ENCODE data around the gene RASSF10.
A peak's percentile ranks its signal among the peaks of the same experiment; 100 is the strongest.
"Not testable (repeated sequence)": the region's sequence is repeated elsewhere in the genome, so short reads cannot be mapped to it uniquely, and the experiment has no call there.

The RASSF10 gene

DNA sequence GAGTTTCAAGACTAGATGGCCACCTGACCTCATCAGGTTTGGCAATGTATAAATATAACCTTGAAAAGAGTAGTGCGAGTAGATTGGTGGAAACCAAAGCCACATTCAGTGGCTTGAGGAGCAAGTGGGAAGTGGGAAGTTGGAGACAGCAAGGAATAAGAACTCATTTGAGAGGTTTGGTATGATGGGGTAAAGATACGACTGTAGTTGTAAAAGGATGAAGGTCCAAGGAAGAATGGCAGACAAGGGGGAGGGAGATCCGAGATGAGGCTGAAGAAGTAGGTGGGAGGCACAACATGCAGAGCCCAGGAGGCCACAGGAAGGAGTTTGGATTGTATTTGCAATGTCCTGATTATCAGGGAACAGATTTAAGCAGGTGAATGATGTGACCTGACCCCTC is 20.8 kb downstream of the RASSF10 start:
- DNase-seq: no peak

DNA sequence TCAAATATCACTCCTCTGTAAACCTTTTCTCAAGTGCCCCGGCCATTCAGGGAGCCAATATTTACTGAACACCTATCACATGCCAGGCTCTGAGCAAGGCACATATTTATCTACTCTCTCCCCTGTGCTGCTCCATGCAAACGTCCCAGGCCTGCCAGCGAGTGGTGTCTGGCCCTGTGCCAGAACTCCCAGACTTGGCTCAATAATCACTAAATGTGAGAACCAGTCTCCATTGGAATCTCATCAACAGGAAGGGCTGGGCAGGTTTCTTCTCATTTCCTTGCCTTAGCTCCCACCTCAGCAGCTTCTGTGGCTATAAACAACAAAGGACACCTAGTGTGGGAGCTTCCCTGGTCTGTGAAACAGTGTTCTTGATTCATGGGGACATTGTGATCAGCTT is 21.7 kb downstream of the RASSF10 start:
- no peak for DNase-seq

DNA sequence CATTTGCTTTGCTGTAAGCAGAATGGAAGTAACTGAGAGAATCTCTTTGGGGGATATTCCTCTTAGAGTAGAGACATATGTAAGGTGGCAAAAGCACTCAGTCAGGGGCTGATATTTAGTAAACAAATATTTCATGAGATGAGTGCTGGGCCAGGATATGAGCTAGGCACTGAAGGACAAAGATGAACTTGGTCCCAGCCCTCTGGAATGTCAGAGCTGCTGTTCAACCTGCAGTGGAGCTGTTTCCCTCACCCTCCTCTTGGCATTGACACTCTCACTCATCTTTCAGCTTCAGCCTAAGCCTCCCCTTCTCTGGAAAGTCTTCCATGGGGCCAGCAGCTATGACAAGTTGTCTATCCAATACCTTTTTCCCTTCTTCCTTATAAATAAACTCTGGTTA is 22.2 kb downstream of the RASSF10 start:
- DNase-seq: no peak

DNA sequence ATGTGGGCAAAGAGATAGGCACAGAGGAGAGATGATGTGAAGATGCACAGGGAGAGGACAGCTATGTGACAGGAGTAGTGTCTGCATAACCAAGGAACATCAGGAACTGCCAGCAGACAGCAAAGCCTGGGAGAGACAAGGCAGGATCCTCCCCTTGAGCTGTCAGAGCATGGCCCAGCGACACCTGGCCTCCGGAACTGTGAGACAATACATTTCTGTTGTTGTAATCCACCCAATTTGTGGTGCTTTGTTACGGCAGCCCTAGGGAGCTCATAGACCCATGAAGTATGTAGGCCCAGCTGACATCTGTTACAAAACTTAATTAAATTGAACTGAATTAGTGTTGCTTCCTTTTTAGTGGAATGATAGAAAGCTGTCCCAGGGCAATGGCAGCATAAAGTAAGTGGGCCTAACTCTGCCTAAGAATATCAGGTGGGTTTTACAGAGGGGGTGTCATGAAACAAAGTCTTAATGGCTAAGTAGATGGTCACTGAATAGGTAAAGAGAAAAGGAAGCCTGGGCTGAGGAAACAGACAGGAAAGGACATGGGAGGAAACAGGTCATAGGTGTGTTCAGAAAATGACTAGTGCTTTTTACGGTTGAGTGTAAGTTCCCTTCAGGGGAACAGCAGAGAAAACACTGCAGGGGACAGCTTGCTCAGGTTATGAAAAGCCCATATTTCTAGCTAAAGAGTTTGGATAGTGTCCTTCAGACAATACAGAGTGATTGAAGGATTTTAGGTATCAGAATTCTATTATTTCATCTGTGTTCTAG is 24.8 kb downstream of the RASSF10 start:
- DNase-seq: no peak

DNA sequence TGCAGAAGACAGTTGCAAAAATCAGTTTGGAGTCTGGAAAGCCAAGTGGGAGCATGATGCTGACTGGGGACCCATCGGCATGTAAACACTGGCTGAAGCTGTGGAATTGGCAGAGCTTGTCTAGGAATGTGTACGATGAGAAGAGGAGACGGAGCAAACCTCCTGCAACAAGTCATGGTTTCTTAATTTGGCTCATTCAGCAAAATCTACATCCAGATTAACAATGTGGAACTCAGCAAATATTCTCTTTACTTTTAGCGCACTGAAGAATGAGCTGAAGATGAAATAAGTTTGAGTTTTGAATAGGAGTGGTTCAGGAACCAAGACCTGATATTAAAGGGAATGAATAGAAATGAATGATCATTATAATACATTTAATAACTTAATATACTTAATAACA is 26.6 kb downstream of the RASSF10 start:
- DNase-seq: no peak

DNA sequence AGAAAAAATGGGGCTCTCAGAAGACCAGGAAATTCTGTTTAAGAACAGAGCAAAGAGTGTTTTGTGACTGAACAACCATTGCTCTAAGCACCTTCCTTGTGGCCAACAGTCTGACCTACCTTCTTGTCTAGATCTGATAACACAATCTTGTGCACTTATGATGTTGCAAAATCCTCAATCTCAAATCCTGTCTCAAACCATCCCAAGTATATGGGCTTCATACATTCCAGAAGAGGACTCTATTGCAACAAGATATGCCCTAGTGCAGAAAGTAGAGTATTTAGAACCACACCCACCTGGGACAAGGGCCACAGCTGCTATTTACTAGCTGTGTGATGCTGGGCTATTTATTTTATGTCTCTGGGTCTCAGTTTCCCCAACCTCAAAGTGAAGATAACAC is 27.1 kb downstream of the RASSF10 start:
- no peak for DNase-seq

DNA sequence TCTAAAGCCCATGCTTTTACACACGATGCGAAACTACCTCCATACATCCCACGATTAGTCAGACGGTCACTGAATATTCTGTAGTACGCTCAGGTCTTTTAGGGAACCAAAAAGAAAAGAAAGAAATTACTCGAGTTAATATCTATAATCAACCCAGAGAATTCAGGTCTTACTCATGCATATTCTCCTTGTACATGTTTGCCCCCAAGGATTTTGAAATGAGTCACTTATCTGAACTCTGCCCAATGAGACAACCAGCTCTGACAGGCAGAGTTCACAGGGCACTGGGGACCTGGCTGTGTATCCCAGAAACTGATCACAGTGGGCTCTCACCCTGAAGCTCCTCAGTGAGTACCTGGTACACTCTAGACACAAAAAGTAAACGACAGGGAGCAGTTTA is 29.2 kb downstream of the RASSF10 start:
- DNase-seq: no peak

DNA sequence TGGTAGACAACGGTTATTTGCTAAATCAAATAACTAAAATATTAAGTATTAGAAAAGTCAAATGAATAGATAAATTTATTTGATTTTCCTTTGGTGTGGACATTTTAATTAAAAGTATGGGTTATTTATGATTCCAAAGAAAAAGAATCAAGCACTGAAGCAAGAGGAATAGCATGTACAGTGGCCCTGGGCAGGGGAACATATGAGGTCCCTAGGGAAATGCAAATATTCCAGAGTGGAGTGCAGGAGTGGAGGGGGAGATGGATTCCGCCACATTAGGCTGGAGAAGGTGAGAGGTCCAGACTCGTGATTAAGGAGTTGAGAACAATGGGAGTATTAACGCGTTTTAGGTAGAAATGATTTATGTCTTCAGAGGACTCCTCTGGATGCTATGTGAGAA is 30.0 kb downstream of the RASSF10 start:
- DNase-seq: no peak

DNA sequence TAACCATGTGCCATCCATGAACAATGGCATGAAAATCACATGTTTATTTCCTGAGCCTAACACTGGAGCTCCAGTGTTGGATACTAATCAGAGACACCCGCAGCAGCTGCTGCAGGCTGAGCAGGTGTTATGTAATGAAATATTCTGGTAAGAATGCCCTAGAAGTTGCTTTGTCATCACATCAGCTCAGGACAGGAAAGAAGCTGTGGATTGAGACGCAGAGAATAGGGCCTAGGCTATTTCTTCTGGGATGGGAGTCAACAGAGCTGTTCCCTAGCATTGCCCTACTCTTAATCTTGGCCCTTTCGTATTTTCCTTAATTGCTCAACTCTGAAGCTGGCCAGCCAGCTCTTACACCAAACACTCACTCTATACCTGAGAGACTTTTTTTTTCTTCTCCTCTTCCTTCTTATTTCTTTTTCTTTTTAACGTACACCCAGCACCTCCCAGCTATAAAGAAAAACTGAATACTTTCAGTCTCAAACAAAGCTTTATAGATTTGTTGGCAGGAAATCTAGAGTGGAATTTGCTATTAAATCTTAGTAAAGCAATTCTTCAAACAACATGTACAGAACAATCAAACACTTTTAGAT is 31.9 kb downstream of the RASSF10 start:
- peak; percentile 35 for DNase-seq

DNA sequence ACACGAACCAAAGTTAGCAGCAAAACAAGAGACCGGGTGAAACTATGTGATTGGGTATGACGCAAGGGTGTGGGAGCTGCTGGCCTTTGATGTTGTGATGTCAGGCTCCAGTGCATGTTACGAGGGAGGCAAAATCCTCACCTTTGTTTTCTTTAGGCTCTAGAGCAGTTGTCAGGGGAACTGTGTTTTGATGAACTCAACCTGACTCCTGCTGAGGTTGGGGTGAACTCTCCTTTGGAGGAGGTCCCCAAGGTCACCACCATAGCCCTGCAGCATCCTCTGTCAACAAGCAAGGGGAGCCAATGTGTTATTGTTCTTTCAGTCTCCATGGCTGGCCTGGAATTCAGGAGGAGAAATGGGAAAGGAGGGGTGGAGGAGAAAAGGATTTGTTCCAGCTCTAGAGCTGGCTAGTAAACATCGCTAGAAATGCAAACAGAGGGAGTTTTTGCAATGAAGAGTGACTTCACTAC is 33.8 kb downstream of the RASSF10 start:
- DNase-seq: no peak

DNA sequence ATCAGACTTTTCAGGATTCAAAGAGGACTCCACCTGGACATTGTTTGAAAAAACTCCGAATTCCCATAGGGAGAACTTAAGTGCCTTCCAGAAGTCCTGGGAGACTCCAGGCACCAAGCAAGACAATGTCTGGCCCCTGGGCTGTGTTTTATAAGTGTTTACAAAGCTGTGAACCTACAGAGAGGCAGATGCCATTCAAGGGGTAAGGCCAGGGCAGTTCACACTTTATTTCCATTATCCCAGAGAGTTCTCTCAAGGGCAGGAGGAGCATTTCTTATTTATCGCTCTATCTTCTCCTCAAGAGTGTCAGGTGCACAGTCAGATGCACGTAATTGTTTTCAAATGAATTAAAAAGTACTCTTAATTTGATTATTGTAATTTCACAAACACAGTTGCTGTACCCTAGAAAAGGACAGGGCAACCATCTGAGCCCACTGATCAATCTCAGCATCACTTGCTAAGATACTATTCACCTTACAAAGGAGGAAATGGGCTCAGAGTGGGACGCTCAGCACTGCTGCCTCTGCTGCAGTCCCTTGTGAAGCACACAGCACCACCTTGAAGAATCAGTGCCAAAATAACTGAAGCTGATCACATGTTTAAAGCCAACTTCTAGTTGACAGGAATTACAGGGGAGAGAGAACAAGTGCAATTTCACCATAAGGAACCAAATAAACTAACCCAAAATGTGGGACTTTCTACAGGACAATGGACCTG is 35.0 kb downstream of the RASSF10 start:
- no peak for DNase-seq

DNA sequence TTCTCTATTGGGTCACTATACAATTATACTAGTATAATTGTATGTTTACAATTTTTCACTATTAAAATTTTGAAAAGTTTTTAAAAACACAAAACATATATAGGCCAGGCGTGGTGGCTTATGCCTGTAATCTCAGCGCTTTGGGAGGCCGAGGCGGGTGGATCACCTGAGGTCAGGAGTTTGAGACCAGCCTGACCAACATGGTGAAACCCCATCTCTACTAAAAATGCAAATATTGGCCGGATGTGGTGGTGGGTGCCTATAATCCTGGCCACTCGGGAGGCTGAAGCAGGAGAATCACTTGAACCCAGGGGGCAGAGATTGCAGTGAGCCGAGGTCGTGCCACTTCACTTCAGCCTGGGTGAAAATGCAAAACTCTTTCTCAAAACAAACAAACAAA is 36.0 kb downstream of the RASSF10 start:
- DNase-seq: not testable (repeated sequence)

DNA sequence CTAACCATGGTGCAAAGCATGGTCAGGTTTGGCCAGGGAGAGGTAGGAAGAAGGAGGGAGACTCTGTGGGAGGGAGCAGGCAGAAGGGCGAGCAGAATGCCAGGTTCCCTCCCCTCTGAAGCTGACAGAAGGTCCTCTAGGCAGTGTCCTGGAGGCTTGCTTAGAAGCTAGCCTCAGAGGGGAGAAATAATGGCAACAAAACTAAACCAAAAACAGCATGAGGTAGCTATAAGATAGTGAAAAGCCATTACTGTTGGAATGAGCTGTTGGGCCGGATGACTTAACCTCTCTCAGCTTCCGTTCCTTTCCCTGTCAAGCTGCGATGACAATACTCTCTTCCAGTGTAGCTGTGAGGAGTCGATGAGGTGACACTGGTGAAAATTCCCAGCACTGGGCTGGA is 36.6 kb downstream of the RASSF10 start:
- DNase-seq: no peak

DNA sequence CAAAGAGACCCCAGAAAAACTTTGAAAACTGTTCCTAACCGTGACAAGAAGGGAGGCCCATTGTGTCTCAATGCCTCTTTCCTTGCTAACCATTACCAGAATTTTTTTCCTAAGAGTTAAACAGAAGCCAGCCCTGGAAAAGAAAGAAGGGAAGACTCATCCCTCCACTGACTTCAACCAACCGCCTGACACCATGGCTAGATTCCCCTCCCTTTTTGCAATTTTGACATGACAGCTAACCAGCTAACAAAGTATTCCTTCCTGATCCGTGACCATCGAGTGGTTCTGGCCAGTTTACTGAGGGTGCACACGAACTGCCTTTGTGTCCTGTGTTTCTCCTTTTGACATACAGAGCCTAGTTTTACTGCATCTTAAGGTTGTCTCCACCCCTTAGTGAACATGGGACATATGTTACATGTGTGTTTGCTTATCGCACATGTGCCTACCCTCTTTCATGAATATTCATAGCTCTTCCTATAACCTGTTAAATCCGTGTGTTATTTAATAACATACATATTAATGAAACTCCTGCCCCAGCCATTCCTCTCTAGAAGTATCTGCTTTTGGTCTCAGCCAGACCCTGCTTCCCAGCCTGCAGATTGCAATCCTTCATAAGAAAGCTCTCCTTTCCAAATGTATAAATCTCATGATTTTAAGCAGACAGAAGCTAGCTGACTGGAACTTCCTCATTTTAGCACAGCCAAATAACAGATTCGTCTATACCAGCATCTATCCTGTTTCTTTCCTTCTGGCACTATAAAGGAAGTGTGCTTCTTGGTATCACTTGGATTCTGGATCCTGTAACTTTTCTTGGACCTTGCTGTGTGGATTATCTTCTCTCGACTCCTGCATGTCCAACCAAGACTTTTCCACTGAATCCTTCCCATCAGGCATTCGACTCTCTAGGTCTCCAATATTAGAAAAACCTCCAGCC is 37.8 kb downstream of the RASSF10 start:
- no peak for DNase-seq

DNA sequence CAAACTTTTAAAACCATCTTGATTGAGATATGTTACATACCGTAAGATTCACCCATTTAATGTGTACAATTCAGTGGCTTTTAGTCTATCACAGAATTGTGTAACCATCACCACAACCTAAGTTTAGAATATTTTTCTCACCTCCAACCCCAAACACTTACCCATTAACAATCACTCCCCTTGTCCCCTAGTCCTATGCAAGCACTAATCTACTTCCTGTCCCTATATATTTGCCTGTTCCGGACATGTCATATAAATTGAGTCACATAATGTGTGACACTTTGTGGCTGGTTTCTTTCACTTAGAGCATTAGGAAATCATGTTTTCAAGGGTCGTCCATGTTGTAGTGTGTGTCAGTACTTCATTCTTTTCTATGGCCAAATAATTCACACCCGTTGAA is 38.8 kb downstream of the RASSF10 start:
- DNase-seq: no peak

DNA sequence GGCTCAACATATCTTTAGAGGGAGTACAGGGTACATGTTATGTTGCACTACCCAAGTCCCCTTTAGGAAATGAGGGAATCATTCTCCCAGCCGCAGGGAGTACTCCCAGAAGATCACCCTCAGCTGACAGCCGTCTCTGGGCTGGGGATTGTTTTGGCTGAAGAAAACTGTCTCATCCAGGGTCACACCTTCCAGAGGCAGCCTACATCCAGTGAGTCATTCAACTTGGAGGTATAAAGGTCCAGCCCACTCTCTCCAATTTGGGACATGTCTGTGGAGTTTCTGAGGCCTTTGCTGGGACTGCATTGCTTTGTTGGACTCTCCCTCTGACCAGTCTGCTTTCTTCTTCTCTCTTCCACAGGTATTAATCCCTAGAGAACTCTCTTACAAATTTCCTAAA is 42.1 kb downstream of the RASSF10 start:
- no peak for DNase-seq

DNA sequence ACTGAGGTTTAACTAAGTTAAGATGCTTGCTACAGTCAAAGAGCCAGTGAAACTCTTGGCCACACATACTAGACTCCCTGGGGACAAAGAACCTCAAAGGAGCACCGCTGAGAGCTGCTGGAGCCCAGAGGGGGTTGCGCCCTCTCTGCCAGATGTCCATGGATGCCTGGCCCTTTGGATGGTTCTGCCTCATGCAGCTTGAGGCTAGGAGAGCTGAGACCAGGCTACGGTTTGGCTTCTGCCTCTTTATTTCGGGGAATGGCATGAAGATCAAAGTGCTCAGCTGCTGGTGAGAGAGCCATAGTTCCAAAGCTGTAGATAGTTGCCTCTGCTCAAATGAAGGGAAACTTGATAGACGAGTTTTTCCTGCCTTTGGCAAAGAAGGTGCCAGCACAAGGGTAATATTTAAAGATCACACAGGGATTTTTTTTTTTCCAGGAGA is 43.0 kb downstream of the RASSF10 start:
- DNase-seq: no peak

DNA sequence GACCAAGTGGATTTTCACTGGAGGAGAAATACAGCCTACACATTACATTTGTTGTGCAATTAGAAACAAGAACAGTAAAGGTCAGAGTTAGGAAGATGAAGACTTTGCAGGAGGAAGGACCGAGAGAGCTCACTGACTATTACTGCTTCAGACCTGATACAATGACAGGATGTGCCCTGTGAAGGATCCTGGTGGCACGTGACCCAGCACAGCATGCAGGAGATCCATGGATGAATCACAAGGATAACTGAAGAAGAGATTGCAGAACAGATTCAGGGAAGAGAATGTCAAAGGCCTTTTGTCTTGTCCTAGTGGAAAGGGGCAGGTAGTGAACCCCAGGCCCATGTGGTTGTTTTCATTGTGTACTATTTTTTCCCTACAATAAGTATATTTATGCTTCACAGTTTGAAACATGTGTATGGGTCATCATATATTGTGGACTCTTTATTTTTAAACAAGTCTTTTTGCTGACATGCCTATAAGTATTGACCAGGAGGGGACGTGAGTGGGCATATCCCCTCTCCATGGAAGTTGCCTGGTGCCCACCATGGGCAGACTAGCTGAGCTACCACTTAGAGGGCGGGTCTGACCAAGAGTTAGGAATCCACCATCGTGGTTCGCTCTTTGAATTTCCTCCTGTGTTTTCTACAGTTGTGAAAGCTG is 44.3 kb downstream of the RASSF10 start:
- no peak for DNase-seq

DNA sequence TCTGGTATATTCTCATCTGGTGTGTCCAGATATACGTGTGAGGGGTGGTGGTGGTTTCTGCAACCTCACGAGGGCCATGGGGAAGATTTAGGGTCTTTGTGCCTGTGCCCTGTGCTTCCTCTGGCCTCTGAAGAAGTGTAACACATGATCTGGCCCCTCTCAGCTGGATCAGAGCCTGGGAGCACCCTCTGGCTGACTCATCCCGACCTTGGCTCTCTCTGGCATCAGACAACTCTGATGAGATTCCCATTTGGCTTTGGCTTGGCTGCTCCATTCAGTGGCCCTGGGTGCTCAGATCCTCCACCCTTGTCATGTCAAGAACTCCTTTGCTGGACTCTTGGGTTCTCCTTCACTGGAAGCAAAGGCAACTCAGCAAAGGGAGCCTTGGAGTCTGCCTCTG is 45.2 kb downstream of the RASSF10 start:
- DNase-seq: no peak

DNA sequence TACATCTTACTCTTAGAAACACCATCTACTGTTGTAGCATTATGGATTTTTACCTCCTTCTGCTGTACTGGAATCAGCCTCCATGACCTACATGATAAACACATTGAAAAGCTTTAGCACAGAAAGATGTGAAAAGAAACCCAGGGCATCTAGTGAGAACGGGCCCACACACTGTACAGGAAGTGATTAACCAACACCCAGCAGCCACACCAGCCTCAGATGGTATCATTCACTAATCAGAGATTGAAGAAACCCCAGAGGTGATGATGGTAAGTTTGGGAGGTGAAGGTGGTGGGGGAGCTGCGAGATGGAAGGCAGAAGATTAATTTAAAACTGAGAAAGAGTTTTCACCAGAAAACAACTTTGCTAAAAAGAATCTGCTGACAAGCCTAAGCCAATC is 46.1 kb downstream of the RASSF10 start:
- no peak for DNase-seq

DNA sequence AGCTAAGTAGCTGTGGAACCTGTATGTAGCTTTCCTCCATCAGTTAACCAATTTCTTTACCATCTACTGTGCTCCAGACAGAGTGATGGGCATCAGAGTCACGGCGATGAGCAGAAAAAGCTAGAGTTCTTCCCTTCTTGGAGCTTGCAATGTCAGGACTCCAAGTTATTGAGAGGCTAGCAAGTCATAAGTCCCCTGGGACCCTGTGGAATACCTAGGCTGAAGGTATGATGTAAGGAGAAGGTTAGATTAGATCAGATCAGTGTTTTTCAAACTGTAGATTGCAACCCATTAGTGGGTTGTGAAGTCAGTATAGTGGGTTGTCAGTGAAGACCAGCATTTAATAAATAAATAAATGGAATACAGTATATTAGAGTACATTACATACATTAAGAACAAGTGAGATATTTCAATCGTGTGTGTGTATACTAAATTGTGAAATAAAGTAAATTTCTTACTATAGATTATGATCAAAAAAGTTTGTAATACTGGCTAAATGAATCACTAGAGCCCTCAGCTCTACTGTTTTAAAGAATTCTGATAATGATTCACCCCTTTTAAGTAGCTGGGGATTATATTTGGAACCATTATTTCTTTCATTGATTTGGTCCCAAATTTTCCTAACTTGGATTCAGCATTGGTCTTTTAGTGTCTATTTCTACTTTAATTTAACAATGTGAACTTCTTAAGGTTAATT is 52.3 kb downstream of the RASSF10 start:
- no peak for DNase-seq

All from right hindlimb (tissue), 1 donor.